ENCODE measurements around the gene MGAT3.

DNA sequence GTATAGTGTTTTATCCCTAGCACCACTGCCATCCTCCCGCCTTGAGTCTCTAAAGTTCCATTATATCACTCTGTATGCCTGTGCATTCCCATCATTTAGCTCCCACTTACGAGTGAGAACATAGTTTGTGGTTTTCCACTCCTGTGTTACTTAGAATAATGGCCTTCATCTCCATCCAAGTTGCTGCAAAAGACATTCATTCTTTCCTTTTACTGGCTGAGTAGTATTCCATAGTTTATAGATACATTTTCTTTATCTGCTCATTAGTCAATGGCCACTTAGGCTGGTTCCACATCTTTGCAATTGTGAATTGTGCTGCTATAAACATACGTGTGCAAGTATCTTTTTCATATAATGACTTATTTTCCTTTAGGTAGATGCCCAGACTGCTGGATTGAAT lies 32.8 kb upstream of the MGAT3 start:
- TF ChIP-seq ARNT (IDR thresholded peaks at IDR 0.05) (no peak), FOXJ3 (CRISPR knock-in tag; IDR thresholded peaks at IDR 0.05) (no peak), SIN3A (IDR thresholded peaks at IDR 0.05; ENCODE audit: borderline replicate concordance in 2 of 2, control insufficient read depth in 1 of 2, low read depth in 2 of 2, low read length in 2 of 2) (no peak), ZNF121 (CRISPR knock-in tag; conservative IDR thresholded peaks at IDR 0.05) (no peak), EZH2 (IDR thresholded peaks at IDR 0.05; ENCODE audit: borderline replicate concordance, low read depth, low read length) (no peak), ELF2 (CRISPR knock-in tag; IDR thresholded peaks at IDR 0.05) (no peak), ZNF445 (CRISPR knock-in tag; IDR thresholded peaks at IDR 0.05; ENCODE audit: low read depth) (no peak), SMAD3 (CRISPR knock-in tag; conservative IDR thresholded peaks at IDR 0.05) (no peak), FOS (IDR thresholded peaks at IDR 0.05; ENCODE audit: extremely low read depth, insufficient read length) (no peak), SRSF9 (IDR thresholded peaks at IDR 0.05; ENCODE audit: borderline replicate concordance, low read depth, low read length) (no peak), POLR2A (conservative IDR thresholded peaks at IDR 0.05) (no peak), ZNF274 (IDR thresholded peaks at IDR 0.05; ENCODE audit: borderline replicate concordance, low read depth, low read length) (no peak)
- TF ChIP-seq, protein P1, sequence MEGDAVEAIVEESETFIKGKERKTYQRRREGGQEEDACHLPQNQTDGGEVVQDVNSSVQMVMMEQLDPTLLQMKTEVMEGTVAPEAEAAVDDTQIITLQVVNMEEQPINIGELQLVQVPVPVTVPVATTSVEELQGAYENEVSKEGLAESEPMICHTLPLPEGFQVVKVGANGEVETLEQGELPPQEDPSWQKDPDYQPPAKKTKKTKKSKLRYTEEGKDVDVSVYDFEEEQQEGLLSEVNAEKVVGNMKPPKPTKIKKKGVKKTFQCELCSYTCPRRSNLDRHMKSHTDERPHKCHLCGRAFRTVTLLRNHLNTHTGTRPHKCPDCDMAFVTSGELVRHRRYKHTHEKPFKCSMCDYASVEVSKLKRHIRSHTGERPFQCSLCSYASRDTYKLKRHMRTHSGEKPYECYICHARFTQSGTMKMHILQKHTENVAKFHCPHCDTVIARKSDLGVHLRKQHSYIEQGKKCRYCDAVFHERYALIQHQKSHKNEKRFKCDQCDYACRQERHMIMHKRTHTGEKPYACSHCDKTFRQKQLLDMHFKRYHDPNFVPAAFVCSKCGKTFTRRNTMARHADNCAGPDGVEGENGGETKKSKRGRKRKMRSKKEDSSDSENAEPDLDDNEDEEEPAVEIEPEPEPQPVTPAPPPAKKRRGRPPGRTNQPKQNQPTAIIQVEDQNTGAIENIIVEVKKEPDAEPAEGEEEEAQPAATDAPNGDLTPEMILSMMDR (IDR thresholded peaks at IDR 0.05 in 2 of 3, conservative IDR thresholded peaks at IDR 0.05 in 1 of 3; ENCODE audit: insufficient read depth in 2 of 3, low read depth in 1 of 3, low read length in 3 of 3) = no peak
